GM18951 (cell line): Measurements from ENCODE around the gene ST6GALNAC1.
"Not testable (repeated sequence)": the region's sequence is repeated elsewhere in the genome, so short reads cannot be mapped to it uniquely, and the experiment has no call there.

Experiments
- POLR2A ChIP-seq: IDR thresholded peaks from 4 replicates; pipeline ENCODE4 v1.6.1; 2011; ENCODE audit warnings: mild to moderate bottlenecking; ENCODE audit not compliant: insufficient read length, insufficient read depth; ENCODE audit errors: extremely low read depth
- in situ Hi-C: fragments of 300-500 bp; cut with MboI; formaldehyde crosslinking; loops from one replicate; pipeline ENCODE4 v1.12.0; 2022; ENCODE audit warnings: low sequenced_read_pairs, mixed read lengths, inconsistent platforms; ENCODE audit not compliant: unreplicated experiment

The ST6GALNAC1 gene

DNA sequence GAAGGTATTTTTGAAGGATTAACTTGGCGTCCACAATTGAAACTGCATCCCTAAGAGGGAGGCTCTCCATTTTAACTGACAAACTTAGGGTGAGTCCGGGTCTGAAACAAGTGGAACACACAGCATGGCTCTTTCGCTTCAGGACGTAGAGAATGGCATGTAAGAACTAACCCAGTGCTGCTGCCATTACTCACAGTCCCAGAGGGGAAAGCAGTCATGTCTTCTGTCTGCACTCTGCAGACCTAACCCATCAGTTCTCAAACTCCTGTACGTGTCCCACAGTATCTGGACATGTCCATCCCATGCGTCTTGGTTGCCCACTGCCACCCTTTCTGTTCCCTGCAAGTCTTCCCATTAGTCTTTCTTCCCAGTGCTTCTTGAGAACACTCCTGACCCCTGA, 563 bp downstream of the ST6GALNAC1 start:
- TF ChIP-seq POLR2A, result no peak
- in situ Hi-C loops, result no loop called here

DNA sequence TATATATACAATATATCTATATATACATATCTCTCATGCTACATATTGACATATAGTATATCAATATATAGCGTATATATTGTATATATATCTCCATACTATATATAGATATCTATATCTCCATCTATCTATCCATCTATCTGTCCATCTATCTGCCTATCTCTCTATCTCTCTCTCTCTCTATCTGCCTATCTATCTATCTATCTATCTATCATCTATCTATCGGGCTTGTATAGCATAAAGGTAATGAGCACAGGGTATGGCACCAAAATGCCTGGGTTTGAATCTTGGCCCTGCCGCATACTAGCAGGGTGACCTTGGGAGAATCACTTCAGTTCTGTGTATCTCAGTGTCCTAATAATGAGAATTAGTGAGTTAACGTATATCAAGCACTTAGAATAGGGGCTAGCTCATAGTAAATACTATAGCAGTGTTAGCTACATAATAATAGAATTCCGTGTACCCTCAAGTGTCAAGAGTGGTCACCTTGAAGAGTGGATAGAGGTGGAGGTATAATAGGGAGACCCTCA, 1.5 kb downstream of the ST6GALNAC1 start:
- in situ Hi-C loops, result no loop called here
- no peak for TF ChIP-seq POLR2A

GRCh38 chr17:76641501-76641900, 2.1 kb downstream of the ST6GALNAC1 start:
- no peak for TF ChIP-seq POLR2A
- in situ Hi-C loops, result no loop called here

DNA sequence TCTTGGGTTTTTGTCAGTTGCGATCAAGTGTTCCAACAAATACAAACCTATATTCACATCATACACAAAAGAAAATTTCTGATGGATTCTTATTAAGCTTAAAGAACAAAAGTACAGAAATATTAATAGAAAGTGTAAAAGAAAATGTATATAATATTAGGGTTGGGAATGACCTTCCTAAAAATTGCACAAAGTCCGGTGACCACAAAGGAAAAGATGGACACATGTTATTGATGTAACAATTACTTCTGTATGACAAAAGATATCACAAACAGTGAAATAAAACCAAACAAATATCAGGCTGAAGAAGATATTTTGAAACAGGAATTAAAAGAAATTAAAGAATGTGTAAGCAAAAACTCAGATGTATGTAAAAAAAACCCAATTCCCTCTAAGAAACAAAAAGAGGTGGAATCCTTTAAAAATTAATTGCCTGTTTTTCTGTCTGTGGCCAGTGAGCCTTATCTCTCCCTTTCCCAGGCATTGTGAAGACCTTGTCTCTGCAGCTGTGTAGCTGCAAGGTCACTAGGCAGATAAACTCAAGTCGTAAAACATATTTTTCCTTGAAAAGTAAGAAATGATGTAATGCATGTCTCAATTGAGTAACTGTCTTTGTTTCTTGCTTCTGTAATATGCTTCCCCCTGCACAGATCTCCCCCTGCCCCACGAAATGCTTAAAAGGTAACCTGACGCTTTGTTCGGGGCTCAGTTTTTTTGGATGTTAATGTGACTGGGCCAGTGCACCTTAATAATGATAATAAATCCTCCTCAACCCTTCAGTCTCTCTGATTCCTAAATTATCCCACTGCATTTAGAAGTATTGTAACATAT, 2.8 kb downstream of the ST6GALNAC1 start:
- TF ChIP-seq POLR2A, result no peak
- in situ Hi-C loops, result no loop called here

DNA sequence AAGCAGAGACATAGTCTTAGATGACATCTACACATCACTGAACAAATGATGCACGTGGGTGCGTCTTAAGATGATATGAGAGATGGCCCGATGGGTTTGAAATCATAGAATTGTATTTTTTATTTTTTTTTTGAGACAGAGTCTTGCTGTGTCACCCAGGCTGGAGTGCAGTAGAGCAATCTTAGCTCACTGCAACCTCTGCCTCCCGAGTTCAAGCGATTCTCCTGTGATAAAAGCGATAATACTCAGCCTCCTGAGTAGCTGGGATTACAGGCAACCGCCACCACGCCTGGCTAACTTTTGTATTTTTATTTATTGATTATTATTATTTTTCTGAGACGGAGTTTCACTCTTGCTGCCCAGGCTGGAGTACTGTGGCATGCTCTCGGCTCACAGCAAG, 5.3 kb downstream of the ST6GALNAC1 start:
- in situ Hi-C loops, result no loop called here
- TF ChIP-seq POLR2A, result no peak

DNA sequence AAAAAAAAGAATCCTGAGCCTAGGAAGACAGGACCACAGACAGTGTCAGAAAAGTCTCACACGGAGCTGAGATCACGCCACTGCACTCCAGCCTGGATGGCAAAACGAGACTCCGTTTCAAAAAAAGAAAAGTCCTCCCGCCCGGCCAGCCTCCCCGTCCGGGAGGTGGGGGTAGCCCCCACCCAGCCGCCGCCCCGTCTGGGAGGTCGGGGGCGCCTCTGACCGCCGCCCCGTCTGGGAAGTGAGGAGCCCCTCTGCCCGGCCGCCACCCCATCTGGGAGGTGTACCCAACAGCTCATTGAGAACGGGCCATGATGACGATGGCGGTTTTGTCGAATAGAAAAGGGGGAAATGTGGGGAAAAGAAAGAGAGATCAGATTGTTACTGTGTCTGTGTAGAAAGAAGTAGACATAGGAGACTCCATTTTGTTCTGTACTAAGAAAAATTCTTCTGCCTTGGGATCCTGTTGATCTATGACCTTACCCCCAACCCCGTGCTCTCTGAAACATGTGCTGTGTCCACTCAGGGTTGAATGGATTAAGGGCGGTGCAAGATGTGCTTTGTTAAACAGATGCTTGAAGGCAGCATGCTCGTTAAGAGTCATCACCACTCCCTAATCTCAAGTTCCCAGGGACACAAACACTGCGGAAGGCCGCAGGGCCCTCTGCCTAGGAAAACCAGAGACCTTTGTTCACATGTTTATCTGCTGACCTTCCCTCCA, 6.9 kb downstream of the ST6GALNAC1 start:
- in situ Hi-C loops, result not testable (repeated sequence)

DNA sequence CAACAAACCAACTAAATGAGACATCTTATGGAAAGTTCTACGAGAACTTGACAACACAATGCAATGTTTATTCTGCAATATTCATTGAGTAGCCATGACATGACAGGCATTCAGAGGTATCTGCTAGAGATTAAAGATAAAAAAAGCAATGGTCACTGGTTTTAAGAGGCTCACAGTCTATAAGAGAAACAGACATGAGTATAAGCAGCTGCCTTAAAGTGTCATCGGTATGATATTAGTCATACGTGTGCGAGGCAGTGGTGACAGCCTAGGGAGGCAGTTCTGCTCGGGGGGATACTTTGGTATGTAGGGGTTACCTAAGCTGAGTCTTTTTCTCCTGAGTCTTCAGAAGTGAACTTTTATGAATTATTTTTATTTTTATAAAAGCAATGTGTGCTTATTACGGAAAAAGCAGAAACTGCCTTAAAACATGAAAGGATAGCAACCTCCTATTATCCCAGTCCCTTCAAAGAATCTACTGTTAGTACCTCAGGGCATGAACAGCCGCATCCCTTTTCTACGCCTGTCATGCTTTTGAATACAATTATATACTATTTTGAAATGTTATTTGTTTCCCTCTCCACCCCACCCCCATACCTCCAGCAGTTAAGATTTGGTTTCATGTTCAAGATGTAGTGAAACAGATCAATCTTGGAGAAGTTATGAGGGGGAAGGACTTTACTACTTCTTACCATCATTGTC, 7.7 kb downstream of the ST6GALNAC1 start:
- no peak for TF ChIP-seq POLR2A
- in situ Hi-C loops, result no loop called here

DNA sequence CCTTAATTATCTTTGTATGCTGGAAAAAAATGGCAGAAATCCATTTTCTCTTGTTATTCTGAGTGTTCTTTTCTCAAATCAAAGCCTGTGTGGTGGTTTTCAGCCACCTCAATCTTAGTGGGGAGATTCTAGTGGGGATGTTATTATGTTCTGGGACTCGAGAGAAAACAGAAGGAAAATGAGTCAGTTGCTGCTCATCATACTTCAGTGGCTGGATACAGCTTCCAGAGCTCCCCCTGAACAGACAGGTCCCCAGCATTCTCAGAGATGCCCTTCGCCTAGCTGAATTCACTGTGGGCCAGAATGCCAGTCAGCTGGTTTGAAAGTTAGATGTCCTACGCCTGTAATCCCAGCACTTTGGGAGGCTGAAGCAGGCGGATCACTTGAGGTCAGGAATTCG, 8.5 kb downstream of the ST6GALNAC1 start:
- TF ChIP-seq POLR2A, result no peak
- in situ Hi-C loops, result no loop called here

- TF ChIP-seq POLR2A, result no peak
- in situ Hi-C loops, result no loop called here
Observed at GRCh38 chr17:76633628-76634328, 9.8 kb downstream of the ST6GALNAC1 start.

DNA sequence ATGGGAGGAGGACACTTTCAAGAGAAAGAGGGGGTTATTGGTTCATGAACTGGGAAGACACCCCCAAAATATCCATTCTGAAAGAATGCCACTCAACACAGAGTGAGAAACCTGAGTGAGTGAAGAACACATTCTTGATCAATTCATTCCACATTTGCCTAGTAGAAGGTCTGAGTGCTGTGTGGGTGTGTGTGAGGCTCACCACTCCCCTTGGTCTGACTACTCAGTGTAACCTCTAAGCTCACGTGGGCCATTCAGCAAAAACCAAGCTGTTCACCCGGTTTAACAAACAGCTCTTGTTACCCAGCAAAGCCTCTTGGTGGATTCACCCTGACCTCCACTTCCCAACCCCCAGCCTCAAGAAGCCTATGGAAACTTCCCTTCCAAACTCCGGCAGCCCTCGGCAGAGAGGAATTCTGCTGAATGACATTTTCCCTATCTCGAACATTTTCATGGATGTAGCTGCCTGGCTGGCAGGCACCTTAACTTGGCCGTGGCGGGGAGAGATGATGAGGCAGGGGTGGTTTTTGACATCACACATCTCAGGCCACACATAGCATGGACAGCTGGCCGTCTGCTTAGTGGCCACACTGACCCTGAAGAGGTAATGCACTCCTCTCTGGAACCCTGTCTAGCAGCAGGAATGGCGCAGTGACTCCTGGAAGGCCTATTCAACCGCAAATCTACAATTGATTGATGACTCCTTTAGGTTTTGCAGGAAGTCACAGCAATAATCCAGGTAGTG, 11.6 kb downstream of the ST6GALNAC1 start:
- in situ Hi-C loops, result no loop called here
- no peak for TF ChIP-seq POLR2A

- in situ Hi-C loops, result no loop called here
Observed at GRCh38 chr17:76630151-76630550, 13.4 kb downstream of the ST6GALNAC1 start.

GRCh38 chr17:76627510-76627909, 16.0 kb downstream of the ST6GALNAC1 start:
- TF ChIP-seq POLR2A, result no peak
- in situ Hi-C loops, result no loop called here

More at GRCh38 chr17:76630151-76630550, 13.4 kb downstream of the ST6GALNAC1 start:
- TF ChIP-seq POLR2A, result no peak
